GM12872 (cell line): ENCODE results near the gene FEZF2.

Experiments
- TF ChIP-seq, protein P1 (sequence below): IDR thresholded peaks from 3 replicates; pipeline ENCODE4 v1.5.1; 2011; ENCODE audit warnings: low read depth, mild to moderate bottlenecking, low read length, moderate library complexity; ENCODE audit not compliant: insufficient read depth

The FEZF2 gene

GRCh38 chr3:62405566-62405965, 32.2 kb upstream of the FEZF2 start:
- TF ChIP-seq, protein P1, sequence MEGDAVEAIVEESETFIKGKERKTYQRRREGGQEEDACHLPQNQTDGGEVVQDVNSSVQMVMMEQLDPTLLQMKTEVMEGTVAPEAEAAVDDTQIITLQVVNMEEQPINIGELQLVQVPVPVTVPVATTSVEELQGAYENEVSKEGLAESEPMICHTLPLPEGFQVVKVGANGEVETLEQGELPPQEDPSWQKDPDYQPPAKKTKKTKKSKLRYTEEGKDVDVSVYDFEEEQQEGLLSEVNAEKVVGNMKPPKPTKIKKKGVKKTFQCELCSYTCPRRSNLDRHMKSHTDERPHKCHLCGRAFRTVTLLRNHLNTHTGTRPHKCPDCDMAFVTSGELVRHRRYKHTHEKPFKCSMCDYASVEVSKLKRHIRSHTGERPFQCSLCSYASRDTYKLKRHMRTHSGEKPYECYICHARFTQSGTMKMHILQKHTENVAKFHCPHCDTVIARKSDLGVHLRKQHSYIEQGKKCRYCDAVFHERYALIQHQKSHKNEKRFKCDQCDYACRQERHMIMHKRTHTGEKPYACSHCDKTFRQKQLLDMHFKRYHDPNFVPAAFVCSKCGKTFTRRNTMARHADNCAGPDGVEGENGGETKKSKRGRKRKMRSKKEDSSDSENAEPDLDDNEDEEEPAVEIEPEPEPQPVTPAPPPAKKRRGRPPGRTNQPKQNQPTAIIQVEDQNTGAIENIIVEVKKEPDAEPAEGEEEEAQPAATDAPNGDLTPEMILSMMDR, result no peak

GRCh38 chr3:62405135-62405534, 31.8 kb upstream of the FEZF2 start:
- TF ChIP-seq, protein P1, result no peak

- TF ChIP-seq, protein P1, result no peak
Observed at GRCh38 chr3:62404321-62404720, 31.0 kb upstream of the FEZF2 start.

GRCh38 chr3:62403765-62404164, 30.4 kb upstream of the FEZF2 start:
- TF ChIP-seq, protein P1, result no peak

DNA sequence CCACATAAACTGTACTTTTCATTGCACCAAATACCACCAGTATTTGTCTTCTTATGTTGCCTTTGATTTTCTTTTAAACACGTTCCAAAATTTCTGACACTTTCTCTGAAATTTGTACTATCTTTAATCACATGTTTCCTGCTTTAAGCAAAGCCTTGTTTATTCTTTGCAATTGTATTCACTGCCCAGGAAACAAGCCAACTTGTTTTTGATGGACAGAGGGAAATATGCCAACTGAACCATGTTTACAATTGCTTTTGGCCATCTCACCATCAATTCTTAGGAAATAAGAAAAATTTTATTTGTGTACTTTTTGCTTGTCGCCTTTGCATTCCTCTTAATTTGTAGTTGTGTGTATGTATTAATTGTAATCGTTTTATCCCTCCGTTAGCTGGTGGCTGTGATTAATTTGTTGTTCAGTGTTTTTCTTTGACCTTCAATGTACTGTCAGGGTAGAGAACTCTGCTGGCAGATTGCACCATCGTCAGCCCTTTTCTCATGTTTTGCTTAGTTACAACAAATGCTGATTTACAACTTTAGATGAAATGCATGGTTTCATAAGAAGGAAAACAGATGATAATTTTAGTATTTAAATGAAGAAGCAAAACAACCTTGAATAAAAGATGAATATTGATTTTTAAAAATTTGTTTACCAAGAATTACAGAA, 19.4 kb upstream of the FEZF2 start:
- TF ChIP-seq, protein P1, result no peak

- TF ChIP-seq, protein P1, result no peak
Observed at GRCh38 chr3:62387251-62387650, 13.9 kb upstream of the FEZF2 start.

DNA sequence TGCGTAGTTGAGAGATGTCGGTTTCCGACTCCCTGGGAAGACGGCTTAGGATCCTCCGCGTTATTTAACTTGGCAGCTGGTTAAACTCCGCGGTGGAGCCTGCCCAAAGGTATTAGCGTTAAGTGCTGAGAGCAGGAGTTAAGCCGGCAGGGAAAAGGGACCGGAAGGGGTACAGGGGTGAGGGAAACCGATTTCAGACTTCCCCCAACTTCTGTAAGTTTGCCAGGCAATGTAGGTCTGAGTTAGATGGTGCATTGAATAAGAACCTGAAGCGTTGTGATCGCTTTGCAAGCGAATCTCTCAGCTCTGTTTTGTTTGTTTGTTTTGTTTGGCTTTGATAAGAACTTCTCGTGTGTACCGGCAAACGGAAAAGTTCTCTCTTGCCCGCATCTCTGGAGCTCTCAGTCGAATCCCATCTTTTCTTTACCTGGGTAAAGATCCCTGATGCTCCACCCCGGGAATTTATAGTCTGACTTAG, 6.0 kb upstream of the FEZF2 start:
- TF ChIP-seq, protein P1, result no peak
